IMR-90 (cell line): ENCODE results near the gene ARHGAP24.

Source experiments
- MAZ ChIP-seq: IDR thresholded peaks from 2 replicates; pipeline ENCODE4 v1.6.1; 2012; ENCODE audit warnings: low read depth, mild to moderate bottlenecking, low read length, improper control_type of control experiment, moderate library complexity, borderline replicate concordance
- MXI1 ChIP-seq: IDR thresholded peaks from 2 replicates; pipeline ENCODE4 v1.6.1; 2012; ENCODE audit warnings: low read depth, mild to moderate bottlenecking, low read length, moderate library complexity, borderline replicate concordance
- POLR2A ChIP-seq: IDR thresholded peaks from 2 replicates; pipeline ENCODE4 v1.6.1; 2012; ENCODE audit warnings: mild to moderate bottlenecking, low read depth, low read length
- RCOR1 ChIP-seq: IDR thresholded peaks from 2 replicates; pipeline ENCODE4 v1.6.1; 2012; ENCODE audit warnings: mild to moderate bottlenecking, low read length, improper control_type of control experiment; ENCODE audit not compliant: insufficient replicate concordance
- TF ChIP-seq, protein P1 (sequence below): conservative IDR thresholded peaks from 2 replicates; pipeline ENCODE4 v1.5.1; 2012; ENCODE audit warnings: mild to moderate bottlenecking, low read depth, low read length, improper control_type of control experiment

DNA sequence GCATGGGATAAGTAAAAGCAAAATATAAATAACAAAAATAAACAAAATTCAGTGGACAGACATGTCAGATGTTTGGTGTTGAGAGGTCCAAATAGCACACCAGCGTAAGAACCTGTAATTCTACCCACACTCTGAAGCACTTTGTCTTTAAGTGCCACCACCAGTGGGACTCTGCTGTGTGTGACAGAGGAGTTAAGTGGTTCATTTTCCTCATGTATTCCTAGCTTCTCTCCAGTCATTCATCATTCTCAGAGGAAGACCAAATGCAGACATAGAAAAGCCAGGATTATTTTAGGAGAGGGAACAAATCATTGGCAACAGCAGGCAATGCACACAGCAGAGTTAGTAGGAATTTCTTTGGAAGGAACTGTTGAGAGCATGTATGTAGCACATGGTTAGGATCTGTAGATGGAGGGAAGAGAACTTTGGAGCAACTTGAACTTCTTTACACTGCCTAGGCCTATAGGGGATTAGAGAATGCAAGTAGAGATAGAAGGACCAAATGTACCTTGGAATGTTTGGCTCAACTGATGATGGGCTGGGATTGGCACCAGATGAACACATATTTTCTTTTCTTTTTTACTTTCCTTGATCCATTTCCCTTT, 43.0 kb upstream of the ARHGAP24 start:
- TF ChIP-seq, protein P1, sequence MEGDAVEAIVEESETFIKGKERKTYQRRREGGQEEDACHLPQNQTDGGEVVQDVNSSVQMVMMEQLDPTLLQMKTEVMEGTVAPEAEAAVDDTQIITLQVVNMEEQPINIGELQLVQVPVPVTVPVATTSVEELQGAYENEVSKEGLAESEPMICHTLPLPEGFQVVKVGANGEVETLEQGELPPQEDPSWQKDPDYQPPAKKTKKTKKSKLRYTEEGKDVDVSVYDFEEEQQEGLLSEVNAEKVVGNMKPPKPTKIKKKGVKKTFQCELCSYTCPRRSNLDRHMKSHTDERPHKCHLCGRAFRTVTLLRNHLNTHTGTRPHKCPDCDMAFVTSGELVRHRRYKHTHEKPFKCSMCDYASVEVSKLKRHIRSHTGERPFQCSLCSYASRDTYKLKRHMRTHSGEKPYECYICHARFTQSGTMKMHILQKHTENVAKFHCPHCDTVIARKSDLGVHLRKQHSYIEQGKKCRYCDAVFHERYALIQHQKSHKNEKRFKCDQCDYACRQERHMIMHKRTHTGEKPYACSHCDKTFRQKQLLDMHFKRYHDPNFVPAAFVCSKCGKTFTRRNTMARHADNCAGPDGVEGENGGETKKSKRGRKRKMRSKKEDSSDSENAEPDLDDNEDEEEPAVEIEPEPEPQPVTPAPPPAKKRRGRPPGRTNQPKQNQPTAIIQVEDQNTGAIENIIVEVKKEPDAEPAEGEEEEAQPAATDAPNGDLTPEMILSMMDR = no peak
- no peak for TF ChIP-seq POLR2A
- no peak for TF ChIP-seq MXI1
- TF ChIP-seq MAZ = no peak
- TF ChIP-seq RCOR1 = no peak
